Upper lobe of left lung (tissue), 6 donors: ENCODE measurements around the gene LMO1. TPM values are rescaled to one million over a fixed set of nuclear protein-coding genes. Genes with fewer than 3 reads are reported as not detected.
A peak's percentile ranks its signal among the peaks of the same experiment; 100 is the strongest.

Source experiments
- ATAC-seq, 2 donors: fragments of 200-7000 bp; cut with Tn5 transposase; one replicate each; pipeline ENCODE4 v1.9.1; 2022; ENCODE audit warnings: mild to moderate bottlenecking in 2 of 2, moderate library complexity in 2 of 2; ENCODE audit not compliant: low FRiP score in 2 of 2
- DNase-seq, 2 donors: peaks; one replicate each; pipeline ENCODE4 v3.0.0-alpha.2; 2019 to 2020
- H3K27ac ChIP-seq, 4 donors: fragments of 200-600 bp; sonication (generic); one replicate each; pipeline ENCODE4 v1.5.1; 2016 to 2019
- H3K27me3 ChIP-seq, 4 donors: fragments of 200-600 bp; sonication (generic); one replicate each; pipeline ENCODE4 v1.5.1; 2017 to 2019
- H3K36me3 ChIP-seq, 4 donors: fragments of 200-600 bp; sonication (generic); one replicate each; pipeline ENCODE4 v1.5.1; 2016 to 2019
- H3K4me1 ChIP-seq, 4 donors: fragments of 200-600 bp; sonication (generic); one replicate each; pipeline ENCODE4 v1.5.1; 2018 to 2019
- H3K4me3 ChIP-seq, 4 donors: fragments of 200-600 bp; sonication (generic); one replicate each; pipeline ENCODE4 v1.5.1; 2017 to 2019; ENCODE audit warnings: mild to moderate bottlenecking in 2 of 4, moderate library complexity in 1 of 4
- H3K9me3 ChIP-seq, 4 donors: fragments of 200-600 bp; sonication (generic); one replicate each; pipeline ENCODE4 v1.5.1; 2018 to 2019
- CTCF ChIP-seq, 6 experiments: fragments of 450-650 bp in 4 of 6; fragments of 200-600 bp in 2 of 6; sonication (generic) in 2 of 6; IDR thresholded peaks; one replicate each; pipeline ENCODE4 v1.5.1; 2016 to 2019; ENCODE audit warnings: antibody characterized with exemption in 6 of 6
- EP300 ChIP-seq, 4 donors: sonication (generic); formaldehyde crosslinking; IDR thresholded peaks; one replicate each; pipeline ENCODE4 v1.5.1; 2017; ENCODE audit warnings: antibody characterized with exemption in 4 of 4, control low read depth in 2 of 4
- POLR2A ChIP-seq, 4 donors: fragments of 450-650 bp; IDR thresholded peaks; one replicate each; pipeline ENCODE4 v1.5.1; 2016 to 2017; ENCODE audit warnings: antibody characterized with exemption in 4 of 4, mild to moderate bottlenecking in 2 of 4
- POLR2AphosphoS5 ChIP-seq, 2 donors: sonication (generic); formaldehyde crosslinking; IDR thresholded peaks; one replicate each; pipeline ENCODE4 v1.5.1; 2017; ENCODE audit warnings: antibody characterized with exemption in 2 of 2
- WGBS, 2 donors: methylation state at CpG; one replicate each; pipeline ENCODE4 v1.1.5; 2017 to 2018; 5-methylcytosine and 5-hydroxymethylcytosine counted together
- total RNA-seq, 6 donors: library from RNA; depleted of rRNA in 4 of 6; stranded (reverse); fragments of >200 nt in 4 of 6; gene quantifications; one replicate each; pipeline versions ENCODE4 v1.1.0 to v1.2.1, GENCODE V29; 2016 to 2021
- donor health status: DM: no; HTN: no; CAD: no; lungs with moderate emphysema.
- donor health status: DM: no; HTN: yes; CAD: no; lungs with severe emphysema.

The LMO1 gene
- total RNA-seq, 6 donors from 2014 or later, result 0.79 to 2.1 TPM; not detected in 4

GRCh38 chr11:8252946-8253345, 10.7 kb downstream of the LMO1 start:
- TF ChIP-seq POLR2AphosphoS5 (IDR thresholded peaks at IDR 0.05) (no peak), EP300 (IDR thresholded peaks at IDR 0.05) (no peak), POLR2A (IDR thresholded peaks at IDR 0.05) (no peak), CTCF (IDR thresholded peaks at IDR 0.05) (no peak)
- no peak for ATAC-seq
- 67 to 75% methylated on average over 3 to 5 of the region's 5 CpGs for WGBS, 2 donors
- H3K27me3 ChIP-seq, result no peaks in the 10 kb centered on the region
- H3K4me1 ChIP-seq, result no peaks in the 10 kb centered on the region
- H3K27ac ChIP-seq, result no peak overlapping the region
- H3K36me3 ChIP-seq, result no peaks in the 10 kb centered on the region
- DNase-seq, result peak in 1 of 2 donors; percentile 8
- no peak overlapping the region for H3K4me3 ChIP-seq
- no peaks in the 10 kb centered on the region for H3K9me3 ChIP-seq

GRCh38 chr11:8252388-8252787, 11.3 kb downstream of the LMO1 start:
- 68 to 74% methylated on average over 5 of the region's 5 CpGs for WGBS, 2 donors
- DNase-seq (no peak), ATAC-seq (no peak)
- no peak overlapping the region for H3K4me3 ChIP-seq
- no peaks in the 10 kb centered on the region for H3K4me1 ChIP-seq
- no peaks in the 10 kb centered on the region for H3K27me3 ChIP-seq
- no peaks in the 10 kb centered on the region for H3K36me3 ChIP-seq
- H3K27ac ChIP-seq, result no peak overlapping the region
- H3K9me3 ChIP-seq, result no peaks in the 10 kb centered on the region
- TF ChIP-seq POLR2A (IDR thresholded peaks at IDR 0.05) (no peak), CTCF (IDR thresholded peaks at IDR 0.05) (no peak), POLR2AphosphoS5 (IDR thresholded peaks at IDR 0.05) (no peak), EP300 (IDR thresholded peaks at IDR 0.05) (no peak)

- WGBS, 2 donors, result 78 to 85% methylated on average over 10 of the region's 10 CpGs
- Histone ChIP-seq H3K27ac (no peak overlapping the region), H3K9me3 (no peaks in the 10 kb centered on the region), H3K27me3 (no peaks in the 10 kb centered on the region), H3K4me1 (no peaks in the 10 kb centered on the region), H3K36me3 (no peaks in the 10 kb centered on the region), H3K4me3 (no peak overlapping the region)
- DNase-seq (no peak), ATAC-seq (peak in 1 of 2 donors; percentile 10)
- no peak for TF ChIP-seq POLR2AphosphoS5 (IDR thresholded peaks at IDR 0.05)
- no peak for TF ChIP-seq EP300 (IDR thresholded peaks at IDR 0.05)
- TF ChIP-seq POLR2A (IDR thresholded peaks at IDR 0.05), result no peak
- no peak for TF ChIP-seq CTCF (IDR thresholded peaks at IDR 0.05)
Observed at GRCh38 chr11:8251616-8252295, 11.9 kb downstream of the LMO1 start.

- no peaks in the 10 kb centered on the region for H3K36me3 ChIP-seq
- no peak overlapping the region for H3K27ac ChIP-seq
- peak in 1 of 2 donors; percentile 4 for ATAC-seq
- no peaks in the 10 kb centered on the region for H3K9me3 ChIP-seq
- no peak overlapping the region for H3K4me3 ChIP-seq
- TF ChIP-seq EP300 (IDR thresholded peaks at IDR 0.05), result no peak
- WGBS, 2 donors, result 86 to 88% methylated on average over 11 of the region's 11 CpGs
- H3K4me1 ChIP-seq, result no peaks in the 10 kb centered on the region
- no peaks in the 10 kb centered on the region for H3K27me3 ChIP-seq
- DNase-seq, result peak in 1 of 2 donors; percentile 10
Observed at GRCh38 chr11:8250981-8251615, 12.6 kb downstream of the LMO1 start.

GRCh38 chr11:8250434-8250833, 13.2 kb downstream of the LMO1 start:
- DNase-seq (no peak), ATAC-seq (no peak)
- Histone ChIP-seq H3K9me3 (no peaks in the 10 kb centered on the region), H3K4me1 (no peaks in the 10 kb centered on the region), H3K27me3 (no peaks in the 10 kb centered on the region), H3K4me3 (no peak overlapping the region), H3K27ac (no peak overlapping the region), H3K36me3 (no peaks in the 10 kb centered on the region)
- 63% methylated on average over 5 of the region's 5 CpGs for WGBS, 2 donors
- no peak for TF ChIP-seq CTCF (IDR thresholded peaks at IDR 0.05)
- no peak for TF ChIP-seq POLR2AphosphoS5 (IDR thresholded peaks at IDR 0.05)
- TF ChIP-seq EP300 (IDR thresholded peaks at IDR 0.05), result no peak
- TF ChIP-seq POLR2A (IDR thresholded peaks at IDR 0.05), result no peak
